ENCODE measurements around the gene ASTN2. TPM values are rescaled to one million over a fixed set of nuclear protein-coding genes. Genes with fewer than 3 reads are reported as not detected.

Gene ASTN2
- polyA plus RNA-seq, 1 experiment: 6.6 TPM

DNA sequence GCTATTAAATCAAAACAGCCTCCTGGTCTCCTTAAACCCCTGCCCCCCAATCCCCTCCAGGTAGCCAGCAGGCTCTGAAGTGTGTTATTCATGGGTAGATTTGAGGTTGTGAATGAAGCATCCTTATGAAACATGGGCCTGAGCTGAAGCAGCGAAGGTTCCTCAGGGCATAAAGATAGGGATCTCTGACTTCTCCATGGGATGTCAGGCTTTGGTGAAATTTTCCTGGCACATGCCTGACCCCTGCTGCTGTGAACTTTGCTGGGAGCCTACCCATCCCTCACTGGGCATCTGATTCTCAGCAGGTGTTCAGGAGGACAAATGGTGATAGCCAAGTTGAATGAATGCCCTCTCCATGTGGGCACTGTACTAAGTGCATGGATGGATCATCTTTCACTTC, 250.3 kb downstream of the ASTN2 start:
- Histone ChIP-seq H3K27me3 (ENCODE audit: control insufficient read depth, insufficient read depth, low read length) (no peaks in the 10 kb centered on the region), H3K27ac (ENCODE audit: low read depth, low read length) (no peak overlapping the region), H3K4me3 (ENCODE audit: low read depth, low read length) (no peak overlapping the region), H3K9me3 (ENCODE audit: control insufficient read depth, insufficient read depth, low read length) (no peaks in the 10 kb centered on the region)
- ChIA-PET CTCF (no interaction called here), POLR2A (no interaction called here)
- no peak for DNase-seq (ENCODE audit: low read depth, low spot score)
- TF ChIP-seq, protein P1, sequence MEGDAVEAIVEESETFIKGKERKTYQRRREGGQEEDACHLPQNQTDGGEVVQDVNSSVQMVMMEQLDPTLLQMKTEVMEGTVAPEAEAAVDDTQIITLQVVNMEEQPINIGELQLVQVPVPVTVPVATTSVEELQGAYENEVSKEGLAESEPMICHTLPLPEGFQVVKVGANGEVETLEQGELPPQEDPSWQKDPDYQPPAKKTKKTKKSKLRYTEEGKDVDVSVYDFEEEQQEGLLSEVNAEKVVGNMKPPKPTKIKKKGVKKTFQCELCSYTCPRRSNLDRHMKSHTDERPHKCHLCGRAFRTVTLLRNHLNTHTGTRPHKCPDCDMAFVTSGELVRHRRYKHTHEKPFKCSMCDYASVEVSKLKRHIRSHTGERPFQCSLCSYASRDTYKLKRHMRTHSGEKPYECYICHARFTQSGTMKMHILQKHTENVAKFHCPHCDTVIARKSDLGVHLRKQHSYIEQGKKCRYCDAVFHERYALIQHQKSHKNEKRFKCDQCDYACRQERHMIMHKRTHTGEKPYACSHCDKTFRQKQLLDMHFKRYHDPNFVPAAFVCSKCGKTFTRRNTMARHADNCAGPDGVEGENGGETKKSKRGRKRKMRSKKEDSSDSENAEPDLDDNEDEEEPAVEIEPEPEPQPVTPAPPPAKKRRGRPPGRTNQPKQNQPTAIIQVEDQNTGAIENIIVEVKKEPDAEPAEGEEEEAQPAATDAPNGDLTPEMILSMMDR (IDR thresholded peaks at IDR 0.05; ENCODE audit: low read depth, low read length): no peak

DNA sequence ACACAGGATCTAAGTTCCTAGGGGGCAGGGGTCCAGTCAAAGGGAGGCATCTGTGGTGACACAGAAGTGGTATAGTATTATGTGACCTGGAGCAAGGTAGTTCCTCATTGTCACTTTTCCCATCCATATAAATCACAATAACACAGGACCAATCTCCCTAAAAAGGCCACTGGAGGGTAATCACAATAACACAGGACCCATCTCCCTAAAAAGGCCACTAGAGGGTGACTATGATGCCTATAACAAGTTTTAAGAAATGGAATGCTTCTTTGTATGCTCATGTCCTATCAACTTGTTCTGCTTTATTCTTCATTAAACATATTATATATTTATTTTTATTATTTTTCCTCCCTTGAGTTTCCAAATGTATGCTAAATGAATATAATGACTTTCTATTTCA, 254.6 kb downstream of the ASTN2 start:
- no peak for DNase-seq (ENCODE audit: low read depth, low spot score)
- POLR2A ChIA-PET: no interaction called here
- Histone ChIP-seq H3K4me3 (ENCODE audit: low read depth, low read length) (no peak overlapping the region), H3K27ac (ENCODE audit: low read depth, low read length) (no peak overlapping the region), H3K9me3 (ENCODE audit: control insufficient read depth, insufficient read depth, low read length) (no peaks in the 10 kb centered on the region), H3K27me3 (ENCODE audit: control insufficient read depth, insufficient read depth, low read length) (no peaks in the 10 kb centered on the region)
- TF ChIP-seq, protein P1 (IDR thresholded peaks at IDR 0.05; ENCODE audit: low read depth, low read length): peak; percentile 22
- CTCF ChIA-PET: interaction anchor here (1.0 to 2.1 kb wide), 2 partner anchors 18 to 33 kb away, joined by 3 to 4 read pairs; no protein-coding TSS in a partner anchor

DNA sequence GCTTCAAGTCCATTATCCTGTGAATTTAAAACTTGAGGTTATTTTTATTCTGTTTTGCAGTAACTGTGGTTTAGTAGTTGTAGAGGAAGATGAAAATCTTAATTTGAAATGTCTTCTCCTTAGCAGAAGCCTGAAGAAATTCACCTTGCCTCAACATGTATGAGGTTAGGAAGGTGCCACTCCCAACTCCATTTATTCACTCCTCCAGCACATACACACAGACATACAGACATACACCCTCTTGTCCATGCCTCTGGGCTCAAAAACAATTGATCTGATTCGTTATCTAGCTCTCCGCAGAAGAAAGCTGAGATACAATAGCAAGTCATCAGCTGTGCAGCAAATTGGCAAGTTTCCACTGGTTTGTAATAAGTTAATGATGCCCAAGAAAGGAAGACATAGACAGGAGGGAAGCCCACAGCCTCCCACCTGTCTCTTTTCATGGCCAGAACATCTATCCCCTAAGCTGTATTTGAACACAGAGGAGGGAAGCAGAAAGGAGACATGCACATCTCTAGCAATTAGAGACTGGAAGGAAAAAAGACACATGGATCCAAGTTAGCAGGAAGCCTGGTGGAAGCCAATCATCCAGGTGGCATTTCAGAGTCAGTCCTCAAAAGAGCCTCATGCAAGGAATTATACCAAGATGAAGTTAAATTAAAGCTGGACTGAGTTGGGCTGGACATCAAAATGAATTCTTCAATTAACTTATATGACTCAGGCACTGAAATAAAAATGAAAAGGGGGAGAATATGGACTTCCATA, 257.9 kb downstream of the ASTN2 start:
- DNase-seq (ENCODE audit: low read depth, low spot score): no peak
- Histone ChIP-seq H3K27ac (ENCODE audit: low read depth, low read length) (no peak overlapping the region), H3K27me3 (ENCODE audit: control insufficient read depth, insufficient read depth, low read length) (no peaks in the 10 kb centered on the region), H3K4me3 (ENCODE audit: low read depth, low read length) (no peak overlapping the region), H3K9me3 (ENCODE audit: control insufficient read depth, insufficient read depth, low read length) (no peaks in the 10 kb centered on the region)
- POLR2A ChIA-PET: no interaction called here
- TF ChIP-seq, protein P1 (IDR thresholded peaks at IDR 0.05; ENCODE audit: low read depth, low read length): no peak
- CTCF ChIA-PET: no interaction called here

DNA sequence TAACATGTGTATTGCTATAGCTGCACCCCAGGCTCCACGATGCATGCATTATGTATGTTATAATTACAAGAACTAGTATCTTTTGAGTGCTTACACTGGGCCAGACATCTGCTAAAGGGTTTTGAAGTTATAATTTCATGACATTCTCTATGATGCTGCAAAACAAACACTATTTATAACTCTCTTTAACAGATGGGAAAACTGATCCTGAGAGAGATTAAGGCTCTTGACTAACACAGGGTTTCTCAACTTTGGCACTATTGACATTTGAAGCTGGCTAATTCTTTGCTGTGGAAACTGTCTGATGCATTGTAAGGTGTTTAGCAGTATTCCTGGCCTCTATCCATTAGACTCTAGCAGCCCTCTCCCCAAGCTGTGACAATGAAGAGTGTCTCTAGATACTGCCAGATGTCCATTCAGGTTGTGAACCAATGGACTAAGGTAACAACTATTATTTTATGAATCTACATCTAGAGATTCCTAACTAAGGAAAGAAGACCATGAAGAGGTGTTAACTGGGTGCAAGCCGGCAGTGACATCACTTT, 258.6 kb downstream of the ASTN2 start:
- ChIA-PET CTCF (no interaction called here), POLR2A (no interaction called here)
- no peak overlapping the region for H3K4me3 ChIP-seq (ENCODE audit: low read depth, low read length)
- TF ChIP-seq, protein P1 (IDR thresholded peaks at IDR 0.05; ENCODE audit: low read depth, low read length): no peak
- DNase-seq (ENCODE audit: low read depth, low spot score): no peak
- H3K27ac ChIP-seq (ENCODE audit: low read depth, low read length): no peak overlapping the region
- H3K9me3 ChIP-seq (ENCODE audit: control insufficient read depth, insufficient read depth, low read length): no peaks in the 10 kb centered on the region
- H3K27me3 ChIP-seq (ENCODE audit: control insufficient read depth, insufficient read depth, low read length): no peaks in the 10 kb centered on the region

DNA sequence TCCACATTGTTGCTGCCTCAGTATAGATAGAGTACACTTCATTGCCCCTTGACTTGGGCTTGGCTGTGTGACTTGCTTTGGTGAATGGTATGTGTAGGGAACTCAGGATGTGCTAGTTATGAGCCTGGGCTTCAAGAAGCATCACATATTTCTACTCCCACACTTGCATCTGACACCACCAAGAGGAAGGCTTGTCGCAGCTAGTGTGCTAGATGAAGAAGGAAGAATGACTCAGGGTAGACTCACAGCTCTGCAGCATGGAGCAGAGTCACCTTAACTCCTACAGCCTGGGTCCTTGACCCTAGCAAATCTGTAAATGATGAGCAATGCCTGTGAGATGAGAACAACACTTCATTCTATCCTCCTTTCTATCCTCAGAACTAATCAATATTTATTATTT, 261.8 kb downstream of the ASTN2 start:
- H3K27ac ChIP-seq (ENCODE audit: low read depth, low read length): no peak overlapping the region
- no peaks in the 10 kb centered on the region for H3K27me3 ChIP-seq (ENCODE audit: control insufficient read depth, insufficient read depth, low read length)
- CTCF ChIA-PET: no interaction called here
- DNase-seq (ENCODE audit: low read depth, low spot score): no peak
- POLR2A ChIA-PET: no interaction called here
- TF ChIP-seq, protein P1 (IDR thresholded peaks at IDR 0.05; ENCODE audit: low read depth, low read length): no peak
- no peaks in the 10 kb centered on the region for H3K9me3 ChIP-seq (ENCODE audit: control insufficient read depth, insufficient read depth, low read length)
- no peak overlapping the region for H3K4me3 ChIP-seq (ENCODE audit: low read depth, low read length)

Measured in AG04450 (cell line).